ENCODE data around the gene AKAP12. TPM values are rescaled to one million over a fixed set of nuclear protein-coding genes. Genes with fewer than 3 reads are reported as not detected.

Gene AKAP12, protein sequence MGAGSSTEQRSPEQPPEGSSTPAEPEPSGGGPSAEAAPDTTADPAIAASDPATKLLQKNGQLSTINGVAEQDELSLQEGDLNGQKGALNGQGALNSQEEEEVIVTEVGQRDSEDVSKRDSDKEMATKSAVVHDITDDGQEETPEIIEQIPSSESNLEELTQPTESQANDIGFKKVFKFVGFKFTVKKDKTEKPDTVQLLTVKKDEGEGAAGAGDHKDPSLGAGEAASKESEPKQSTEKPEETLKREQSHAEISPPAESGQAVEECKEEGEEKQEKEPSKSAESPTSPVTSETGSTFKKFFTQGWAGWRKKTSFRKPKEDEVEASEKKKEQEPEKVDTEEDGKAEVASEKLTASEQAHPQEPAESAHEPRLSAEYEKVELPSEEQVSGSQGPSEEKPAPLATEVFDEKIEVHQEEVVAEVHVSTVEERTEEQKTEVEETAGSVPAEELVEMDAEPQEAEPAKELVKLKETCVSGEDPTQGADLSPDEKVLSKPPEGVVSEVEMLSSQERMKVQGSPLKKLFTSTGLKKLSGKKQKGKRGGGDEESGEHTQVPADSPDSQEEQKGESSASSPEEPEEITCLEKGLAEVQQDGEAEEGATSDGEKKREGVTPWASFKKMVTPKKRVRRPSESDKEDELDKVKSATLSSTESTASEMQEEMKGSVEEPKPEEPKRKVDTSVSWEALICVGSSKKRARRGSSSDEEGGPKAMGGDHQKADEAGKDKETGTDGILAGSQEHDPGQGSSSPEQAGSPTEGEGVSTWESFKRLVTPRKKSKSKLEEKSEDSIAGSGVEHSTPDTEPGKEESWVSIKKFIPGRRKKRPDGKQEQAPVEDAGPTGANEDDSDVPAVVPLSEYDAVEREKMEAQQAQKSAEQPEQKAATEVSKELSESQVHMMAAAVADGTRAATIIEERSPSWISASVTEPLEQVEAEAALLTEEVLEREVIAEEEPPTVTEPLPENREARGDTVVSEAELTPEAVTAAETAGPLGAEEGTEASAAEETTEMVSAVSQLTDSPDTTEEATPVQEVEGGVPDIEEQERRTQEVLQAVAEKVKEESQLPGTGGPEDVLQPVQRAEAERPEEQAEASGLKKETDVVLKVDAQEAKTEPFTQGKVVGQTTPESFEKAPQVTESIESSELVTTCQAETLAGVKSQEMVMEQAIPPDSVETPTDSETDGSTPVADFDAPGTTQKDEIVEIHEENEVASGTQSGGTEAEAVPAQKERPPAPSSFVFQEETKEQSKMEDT (N-terminal part only)
- 191 and 430 TPM in 2 replicates for total RNA-seq

GRCh38 chr6:151239603-151240035, at the start of gene AKAP12:
Gene AKAP12, plus strand, starts transcription at chr6:151239967. Its CDS starts 596 bp downstream, at chr6:151240563.
- H3K4me3 ChIP-seq (ENCODE audit: low read depth, low read length) = peak within 1 kb of the TSS; percentile 74
- TF ChIP-seq CTCF (conservative IDR thresholded peaks at IDR 0.05; ENCODE audit: low read depth, low read length) = no peak
- no peak for DNase-seq (ENCODE audit: low read depth)

GRCh38 chr6:151191527-151191926, 48.2 kb upstream of the AKAP12 start:
- no peak for TF ChIP-seq CTCF (conservative IDR thresholded peaks at IDR 0.05; ENCODE audit: low read depth, low read length)
- DNase-seq (ENCODE audit: low read depth) = no peak
- H3K4me3 ChIP-seq (ENCODE audit: low read depth, low read length) = no peak overlapping the region

GRCh38 chr6:151196555-151196954, 43.2 kb upstream of the AKAP12 start:
- no peak for TF ChIP-seq CTCF (conservative IDR thresholded peaks at IDR 0.05; ENCODE audit: low read depth, low read length)
- DNase-seq (ENCODE audit: low read depth) = no peak
- H3K4me3 ChIP-seq (ENCODE audit: low read depth, low read length) = no peak overlapping the region

DNA sequence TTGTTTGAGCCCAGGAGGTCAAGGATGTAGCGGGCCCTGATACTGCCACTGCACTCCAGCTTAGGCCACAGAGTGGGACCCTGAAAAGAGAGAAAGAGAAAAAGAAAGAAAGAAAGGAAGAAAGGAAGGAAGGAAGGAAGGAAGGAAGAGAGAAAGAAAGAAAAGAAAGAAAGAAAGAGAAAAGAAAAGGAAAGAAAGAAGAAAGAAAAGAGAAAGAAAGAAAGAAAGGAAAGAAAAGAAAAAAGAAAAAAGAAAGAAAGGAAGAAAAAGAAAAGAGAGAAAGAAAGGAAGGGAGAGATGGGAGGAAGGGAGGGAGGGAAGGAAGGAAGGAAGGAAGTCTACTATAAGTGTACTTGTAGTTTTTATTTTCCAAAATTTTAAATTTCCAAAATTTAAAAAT, 42.2 kb upstream of the AKAP12 start:
- H3K4me3 ChIP-seq (ENCODE audit: low read depth, low read length) = no peak overlapping the region
- DNase-seq (ENCODE audit: low read depth) = no peak
- TF ChIP-seq CTCF (conservative IDR thresholded peaks at IDR 0.05; ENCODE audit: low read depth, low read length) = no peak

DNA sequence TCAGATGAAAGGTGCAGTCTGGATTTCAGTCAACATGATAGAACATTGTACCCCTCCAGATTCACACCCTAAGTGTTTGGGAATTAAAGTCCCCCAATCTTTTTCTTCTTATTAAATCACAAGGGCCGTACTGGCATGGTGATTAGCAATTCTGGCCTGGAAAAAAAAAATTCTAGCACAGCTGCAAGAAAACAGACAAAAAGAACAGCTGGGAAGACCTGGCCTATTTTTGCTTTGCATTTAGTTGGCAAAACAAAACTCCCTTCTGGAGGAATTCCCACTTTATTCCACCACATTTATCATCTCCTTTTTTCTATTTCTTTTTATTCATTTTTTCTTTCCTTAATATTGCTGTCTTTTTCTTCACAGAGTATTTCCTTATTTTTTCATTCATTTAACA, 39.8 kb upstream of the AKAP12 start:
- no peak overlapping the region for H3K4me3 ChIP-seq (ENCODE audit: low read depth, low read length)
- no peak for DNase-seq (ENCODE audit: low read depth)
- TF ChIP-seq CTCF (conservative IDR thresholded peaks at IDR 0.05; ENCODE audit: low read depth, low read length) = no peak

DNA sequence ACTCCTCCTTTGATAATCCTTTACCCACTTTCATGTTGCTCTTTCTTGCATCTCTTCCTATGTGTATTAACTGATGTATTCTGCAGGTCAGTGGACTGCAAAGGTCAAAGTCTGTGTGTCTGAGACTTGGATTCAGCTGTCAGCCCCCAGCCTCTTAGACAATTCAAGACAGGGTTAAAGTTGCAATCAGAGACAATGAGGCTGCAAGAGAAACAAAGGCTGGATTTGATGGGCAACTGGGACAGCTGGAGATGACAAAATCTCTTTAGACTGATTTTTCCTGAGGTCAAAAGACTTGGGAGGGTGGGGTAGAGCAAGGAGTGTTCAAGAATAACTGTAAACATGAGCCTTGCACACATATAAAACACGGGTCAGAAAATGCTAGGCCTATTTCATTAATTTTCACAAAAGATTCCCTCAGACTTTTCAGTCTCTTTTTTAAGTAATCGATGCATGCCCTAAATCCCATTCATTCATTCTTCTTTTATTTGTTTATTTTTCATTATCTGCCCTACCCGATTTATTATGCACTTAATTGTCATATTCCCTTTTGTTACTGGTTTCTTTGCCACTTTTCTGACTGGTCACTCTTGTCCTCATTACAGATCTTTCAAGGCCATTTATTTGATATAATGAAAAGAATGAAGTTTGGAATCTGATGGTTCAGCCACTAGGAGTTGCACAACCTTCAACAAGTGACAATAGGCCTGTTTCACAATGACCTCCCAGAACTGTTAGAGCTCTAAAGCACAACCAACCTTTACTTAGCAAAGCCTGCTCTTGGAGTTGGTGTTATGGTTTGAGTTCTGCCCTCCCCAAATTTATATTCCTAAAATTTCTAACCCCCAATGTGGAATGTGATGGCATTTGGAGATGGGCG, 33.8 kb upstream of the AKAP12 start:
- DNase-seq (ENCODE audit: low read depth) = no peak
- H3K4me3 ChIP-seq (ENCODE audit: low read depth, low read length) = no peak overlapping the region
- no peak for TF ChIP-seq CTCF (conservative IDR thresholded peaks at IDR 0.05; ENCODE audit: low read depth, low read length)

Measured in epithelial cell of proximal tubule (primary cell).